NCI-H187 treated with DMSO at 0.1 percent for 48 hours (cell line): ENCODE measurements around the gene CSTF3.

ENCODE experiments used
- DNase-seq: peaks from one replicate; lab custom pipeline; 2025; lab: John Stamatoyannopoulos, UW

The CSTF3 gene

DNA sequence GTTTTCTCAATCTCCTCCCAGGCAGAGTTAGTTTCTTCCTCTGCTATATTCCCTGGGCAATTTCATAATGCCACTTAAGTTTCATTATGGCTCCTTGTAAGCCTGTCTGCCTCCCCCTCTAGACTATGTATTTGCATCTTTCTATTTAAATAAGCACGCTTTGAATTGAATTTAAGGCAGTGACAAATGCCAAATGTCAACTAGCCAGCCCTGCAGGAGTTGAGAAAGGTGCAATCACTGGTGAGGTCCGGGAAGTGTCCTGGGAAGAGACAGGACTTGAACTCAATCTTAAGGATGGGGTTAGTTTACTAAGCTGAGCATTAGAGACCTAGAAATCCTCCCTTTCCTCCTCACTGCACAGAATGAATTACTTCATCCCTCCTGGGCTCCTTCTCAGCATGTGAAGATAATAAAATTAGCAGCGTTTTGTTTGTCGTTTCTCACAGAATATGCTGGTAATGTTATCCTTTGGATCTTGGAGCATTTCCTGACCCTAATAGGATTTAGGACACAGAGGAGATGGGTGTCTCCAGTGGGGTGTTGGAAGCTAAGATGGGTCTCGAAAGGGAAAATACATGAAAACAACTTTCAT, 120.3 kb downstream of the CSTF3 start:
- no peak for DNase-seq

DNA sequence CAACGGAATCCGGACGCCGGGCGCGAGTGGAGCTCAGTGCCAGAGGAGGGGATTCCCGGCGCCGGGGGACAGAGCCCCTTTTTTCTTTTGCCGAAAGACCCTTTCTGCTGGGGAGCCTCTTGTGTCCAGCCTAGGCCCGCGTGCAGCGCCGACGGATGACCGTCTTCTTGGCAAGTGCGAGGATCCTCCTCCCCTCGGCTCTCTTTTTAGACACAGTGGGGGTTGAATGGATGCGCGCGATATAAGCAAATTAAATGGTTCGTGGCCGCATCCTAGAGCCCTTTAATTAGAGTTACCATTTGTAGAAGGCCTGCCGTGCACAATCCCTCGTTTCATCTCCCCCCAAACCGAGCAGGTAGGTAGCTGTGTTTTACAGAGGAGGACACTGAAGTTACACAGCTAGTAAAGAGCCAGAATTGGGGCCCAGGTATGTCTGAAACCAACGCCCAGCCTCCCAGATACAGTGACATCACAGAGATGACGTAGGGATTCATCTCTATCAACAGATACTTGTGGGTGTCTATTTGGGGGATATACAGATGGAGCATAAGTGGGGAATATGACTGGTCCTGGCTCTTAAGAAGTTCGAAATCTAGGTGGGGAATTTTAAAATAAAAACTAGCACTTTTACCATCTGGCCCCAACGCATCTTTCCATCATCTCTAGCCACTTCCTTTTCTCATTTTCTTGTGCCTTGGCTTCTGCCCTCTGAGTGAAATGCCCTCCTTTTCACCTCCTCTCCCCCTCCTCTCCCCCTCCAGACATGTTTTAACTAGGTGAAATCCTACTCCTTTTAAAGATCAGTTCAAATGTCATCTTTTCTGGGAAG, 121.0 kb downstream of the CSTF3 start:
- DNase-seq, result no peak

DNA sequence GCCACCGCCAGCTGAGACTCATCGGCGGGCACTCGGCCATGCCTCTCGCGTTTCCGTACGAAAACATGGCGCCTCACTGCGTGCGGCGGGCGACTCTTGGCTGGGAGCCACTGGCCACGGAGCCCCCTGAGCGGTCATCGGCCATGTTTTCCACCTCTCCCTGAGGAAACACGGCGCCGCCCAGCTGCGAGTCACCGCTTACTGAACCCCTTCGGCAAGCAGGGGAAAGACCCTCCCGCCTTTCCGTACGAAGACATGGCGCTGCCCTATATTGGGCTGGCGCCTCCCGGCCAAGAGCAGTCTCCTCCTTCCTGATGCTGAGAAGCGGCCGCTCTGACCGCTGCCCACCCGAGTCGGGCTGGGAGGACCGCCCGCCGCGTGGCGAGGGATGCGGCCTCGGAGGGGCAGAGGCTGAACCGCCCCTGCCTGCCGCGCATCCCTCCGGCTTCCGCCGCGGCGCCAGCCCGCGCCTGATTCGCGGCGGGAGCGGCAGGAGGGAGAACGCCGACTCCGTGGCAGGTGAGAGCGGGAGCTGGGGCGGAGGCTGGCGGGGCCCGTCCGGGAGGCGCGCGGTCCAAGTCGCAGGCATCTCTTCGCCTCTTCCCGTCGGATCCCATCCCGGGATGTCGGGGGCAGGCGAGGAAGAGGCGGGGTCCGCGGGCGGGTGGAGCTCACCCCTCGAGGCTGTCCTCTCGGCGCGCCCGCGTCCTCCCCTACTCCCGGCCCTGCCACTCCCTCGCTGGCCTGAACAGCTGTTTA, 121.8 kb downstream of the CSTF3 start, which contains the start of gene TCP11L1:
Gene TCP11L1, plus strand, starts transcription at position 299 of the 759 bp plus-strand sequence. CDS start 4,202 bp downstream, outside the sequence.
- peak; percentile 85 for DNase-seq

DNA sequence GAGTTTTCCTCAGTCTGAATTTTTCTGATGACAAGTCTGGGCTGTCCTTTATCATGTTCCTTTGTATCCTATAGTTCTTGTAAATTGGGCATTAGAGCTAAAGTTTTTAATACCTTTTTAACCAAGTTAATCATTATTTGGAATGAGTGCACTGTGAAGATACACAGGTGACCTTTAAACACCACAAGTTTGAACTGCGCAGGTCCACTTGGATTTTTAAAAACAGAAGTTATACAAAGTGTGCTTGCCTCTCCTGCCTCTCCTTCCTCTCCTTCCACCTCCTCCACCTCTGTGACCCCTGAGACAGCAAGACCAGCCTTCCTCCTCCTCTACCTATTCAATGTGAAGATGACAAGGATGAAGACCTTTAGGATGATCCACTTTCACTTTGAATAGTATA, 126.3 kb downstream of the CSTF3 start:
- DNase-seq, result no peak
